Measurements from ENCODE around the gene ACAA2. TPM values are rescaled to one million over a fixed set of nuclear protein-coding genes. Genes with fewer than 3 reads are reported as not detected.

Gene ACAA2
- total and polyA plus RNA-seq, 2 donors: 44.5 to 54.5 TPM

DNA sequence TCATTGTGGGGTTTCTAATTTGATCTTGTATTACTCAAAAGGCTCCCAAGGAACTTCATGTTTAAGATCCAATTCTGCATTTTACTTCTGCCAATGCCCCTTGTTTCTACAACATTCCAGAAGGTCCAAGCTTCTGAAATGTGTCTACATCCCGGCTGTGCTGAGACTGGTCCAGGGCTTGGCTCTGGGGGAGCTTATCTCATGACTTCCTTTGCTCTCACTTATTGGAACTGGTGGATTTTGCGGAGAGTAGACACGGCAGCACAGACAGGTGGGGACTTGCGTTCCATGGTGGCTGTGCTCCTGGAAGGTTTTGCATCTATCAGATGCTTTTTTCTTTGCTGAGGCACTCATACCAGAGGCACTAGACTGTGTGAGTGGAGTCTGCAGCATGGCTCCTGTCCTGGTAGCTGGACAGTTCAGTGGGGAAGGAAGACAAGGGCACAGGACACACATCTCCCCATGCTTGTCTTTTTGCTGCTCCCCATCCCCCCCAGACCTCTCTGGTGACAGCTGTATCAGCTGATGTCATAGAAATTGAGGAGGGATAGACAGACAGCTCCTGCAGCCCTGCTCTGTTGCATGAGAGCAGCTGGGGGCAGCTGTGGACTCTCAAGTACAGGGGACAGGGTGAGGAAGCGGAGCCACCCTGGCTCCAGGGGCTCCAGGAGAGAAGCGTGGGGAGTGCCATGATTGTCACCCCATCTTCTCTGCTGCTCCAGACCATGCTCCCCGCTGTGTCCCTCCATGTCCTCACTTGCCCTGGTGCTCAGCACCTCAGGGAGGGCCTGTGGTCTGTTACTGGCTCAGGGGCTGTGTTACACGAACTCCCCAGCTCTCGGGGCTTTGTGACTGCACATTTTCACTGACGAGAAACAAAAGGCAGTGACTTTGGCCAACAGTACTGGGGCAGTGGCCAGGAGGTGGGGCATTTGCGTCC is 46.0 kb downstream of the ACAA2 start:
- no peak for DNase-seq (ENCODE audit: low read depth in 6 of 9, low spot score in 9 of 9)
- no peaks in the 10 kb centered on the region for H3K36me3 ChIP-seq (ENCODE audit: control insufficient read depth in 2 of 2, insufficient read depth in 2 of 2, low read length in 1 of 2)

DNA sequence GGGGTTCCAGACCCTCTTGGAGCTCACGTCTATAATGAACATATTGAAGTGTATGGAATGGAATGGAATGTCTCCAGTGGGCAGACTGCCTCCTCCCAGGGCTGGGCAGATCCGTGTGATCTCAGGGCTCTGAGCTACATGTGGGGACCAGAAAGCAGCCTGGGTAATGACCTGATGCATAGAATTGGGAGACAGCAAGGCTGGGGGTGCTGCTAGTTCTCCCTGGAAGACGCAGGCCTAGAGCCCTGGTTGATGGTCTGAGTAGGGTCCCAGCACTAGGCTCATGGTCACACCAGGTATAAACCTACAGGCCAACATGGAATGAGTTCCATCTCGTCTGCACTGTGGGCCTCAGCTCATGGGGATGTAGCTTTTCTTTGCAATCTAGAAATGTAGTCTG is 46.7 kb downstream of the ACAA2 start:
- Histone ChIP-seq H3K4me3 (ENCODE audit: low read length in 2 of 2) (no peak overlapping the region), H3K4me1 (ENCODE audit: control insufficient read depth in 2 of 2, insufficient read depth in 2 of 2, low read length in 2 of 2) (no peaks in the 10 kb centered on the region), H3K36me3 (ENCODE audit: control insufficient read depth in 2 of 2, insufficient read depth in 2 of 2, low read length in 1 of 2) (no peaks in the 10 kb centered on the region), H3K27me3 (ENCODE audit: control insufficient read depth in 2 of 2, insufficient read depth in 1 of 2, low read length in 1 of 2) (peaks cover 0 to 2% of the 10 kb centered on the region in 2 donors), H3K27ac (ENCODE audit: low read depth in 1 of 2, low read length in 1 of 2) (no peak overlapping the region), H3K9me3 (ENCODE audit: control insufficient read depth in 2 of 2, insufficient read depth in 1 of 2, low read length in 1 of 2) (no peaks in the 10 kb centered on the region)
- 94% methylated on average over 4 of the region's 4 CpGs for WGBS
- no peak for DNase-seq (ENCODE audit: low read depth in 6 of 9, low spot score in 9 of 9)

More for the DNA sequence above, 46.0 kb downstream of the ACAA2 start:
- no peak overlapping the region for H3K27ac ChIP-seq (ENCODE audit: low read depth in 1 of 2, low read length in 1 of 2)
- H3K9me3 ChIP-seq (ENCODE audit: control insufficient read depth in 2 of 2, insufficient read depth in 1 of 2, low read length in 1 of 2): no peaks in the 10 kb centered on the region
- no peak overlapping the region for H3K4me3 ChIP-seq (ENCODE audit: low read length in 2 of 2)
- no peaks in the 10 kb centered on the region for H3K4me1 ChIP-seq (ENCODE audit: control insufficient read depth in 2 of 2, insufficient read depth in 2 of 2, low read length in 2 of 2)
- 81% methylated on average over 11 of the region's 11 CpGs for WGBS
- peaks cover 0 to 2% of the 10 kb centered on the region in 2 donors for H3K27me3 ChIP-seq (ENCODE audit: control insufficient read depth in 2 of 2, insufficient read depth in 1 of 2, low read length in 1 of 2)

DNA sequence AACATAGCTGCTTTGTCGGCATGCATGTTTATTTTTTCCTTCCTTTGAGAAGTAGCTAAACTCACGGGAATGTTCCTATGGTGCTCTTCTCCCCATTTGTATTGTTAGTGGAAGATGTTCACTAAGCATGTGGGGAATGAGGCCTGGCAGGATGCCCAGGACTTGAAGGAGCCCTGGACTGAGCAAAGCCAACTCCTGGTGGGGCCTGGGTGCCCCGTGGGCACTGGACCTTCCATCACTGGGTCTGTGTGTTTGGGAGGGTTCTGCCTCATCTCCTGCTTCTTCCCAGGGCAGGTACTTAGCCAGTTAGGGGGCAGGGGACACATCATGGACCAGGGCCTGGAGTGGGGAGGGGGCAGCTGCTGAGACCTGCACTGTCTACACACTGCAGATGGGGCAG is 49.3 kb downstream of the ACAA2 start:
- H3K4me3 ChIP-seq (ENCODE audit: low read length in 2 of 2): no peak overlapping the region
- H3K36me3 ChIP-seq (ENCODE audit: control insufficient read depth in 2 of 2, insufficient read depth in 2 of 2, low read length in 1 of 2): no peaks in the 10 kb centered on the region
- WGBS: 87% methylated on average over 3 of the region's 3 CpGs
- DNase-seq (ENCODE audit: low read depth in 6 of 9, low spot score in 9 of 9): no peak
- no peaks in the 10 kb centered on the region for H3K9me3 ChIP-seq (ENCODE audit: control insufficient read depth in 2 of 2, insufficient read depth in 1 of 2, low read length in 1 of 2)
- no peaks in the 10 kb centered on the region for H3K4me1 ChIP-seq (ENCODE audit: control insufficient read depth in 2 of 2, insufficient read depth in 2 of 2, low read length in 2 of 2)
- no peak overlapping the region for H3K27ac ChIP-seq (ENCODE audit: low read depth in 1 of 2, low read length in 1 of 2)
- peaks cover 0 to 2% of the 10 kb centered on the region in 2 donors for H3K27me3 ChIP-seq (ENCODE audit: control insufficient read depth in 2 of 2, insufficient read depth in 1 of 2, low read length in 1 of 2)

DNA sequence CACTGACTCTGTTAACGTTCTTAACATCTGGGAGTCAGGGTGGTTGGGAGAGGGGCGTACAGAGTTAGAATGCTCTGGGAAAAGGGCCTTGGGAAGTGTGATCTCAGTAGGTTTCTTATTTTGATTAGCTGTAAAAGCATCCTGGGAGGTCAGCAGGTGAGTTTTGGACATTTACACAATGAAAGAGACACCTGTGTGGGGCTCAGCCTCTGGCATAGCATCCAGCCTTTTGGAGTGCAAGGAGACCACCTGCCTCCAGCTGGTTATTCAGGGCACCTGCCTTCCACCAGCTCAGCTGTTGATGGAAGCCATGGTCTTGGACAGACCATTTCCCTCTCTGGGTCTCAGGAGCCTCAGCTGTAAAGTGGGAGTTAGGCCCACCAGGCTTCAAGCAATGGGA is 49.7 kb downstream of the ACAA2 start:
- H3K4me3 ChIP-seq (ENCODE audit: low read length in 2 of 2): no peak overlapping the region
- no peaks in the 10 kb centered on the region for H3K4me1 ChIP-seq (ENCODE audit: control insufficient read depth in 2 of 2, insufficient read depth in 2 of 2, low read length in 2 of 2)
- no peaks in the 10 kb centered on the region for H3K9me3 ChIP-seq (ENCODE audit: control insufficient read depth in 2 of 2, insufficient read depth in 1 of 2, low read length in 1 of 2)
- over 99% methylated on average over 2 of the region's 2 CpGs for WGBS
- DNase-seq (ENCODE audit: low read depth in 6 of 9, low spot score in 9 of 9): no peak
- H3K27ac ChIP-seq (ENCODE audit: low read depth in 1 of 2, low read length in 1 of 2): no peak overlapping the region
- peaks cover 0 to 2% of the 10 kb centered on the region in 2 donors for H3K27me3 ChIP-seq (ENCODE audit: control insufficient read depth in 2 of 2, insufficient read depth in 1 of 2, low read length in 1 of 2)
- H3K36me3 ChIP-seq (ENCODE audit: control insufficient read depth in 2 of 2, insufficient read depth in 2 of 2, low read length in 1 of 2): no peaks in the 10 kb centered on the region

DNA sequence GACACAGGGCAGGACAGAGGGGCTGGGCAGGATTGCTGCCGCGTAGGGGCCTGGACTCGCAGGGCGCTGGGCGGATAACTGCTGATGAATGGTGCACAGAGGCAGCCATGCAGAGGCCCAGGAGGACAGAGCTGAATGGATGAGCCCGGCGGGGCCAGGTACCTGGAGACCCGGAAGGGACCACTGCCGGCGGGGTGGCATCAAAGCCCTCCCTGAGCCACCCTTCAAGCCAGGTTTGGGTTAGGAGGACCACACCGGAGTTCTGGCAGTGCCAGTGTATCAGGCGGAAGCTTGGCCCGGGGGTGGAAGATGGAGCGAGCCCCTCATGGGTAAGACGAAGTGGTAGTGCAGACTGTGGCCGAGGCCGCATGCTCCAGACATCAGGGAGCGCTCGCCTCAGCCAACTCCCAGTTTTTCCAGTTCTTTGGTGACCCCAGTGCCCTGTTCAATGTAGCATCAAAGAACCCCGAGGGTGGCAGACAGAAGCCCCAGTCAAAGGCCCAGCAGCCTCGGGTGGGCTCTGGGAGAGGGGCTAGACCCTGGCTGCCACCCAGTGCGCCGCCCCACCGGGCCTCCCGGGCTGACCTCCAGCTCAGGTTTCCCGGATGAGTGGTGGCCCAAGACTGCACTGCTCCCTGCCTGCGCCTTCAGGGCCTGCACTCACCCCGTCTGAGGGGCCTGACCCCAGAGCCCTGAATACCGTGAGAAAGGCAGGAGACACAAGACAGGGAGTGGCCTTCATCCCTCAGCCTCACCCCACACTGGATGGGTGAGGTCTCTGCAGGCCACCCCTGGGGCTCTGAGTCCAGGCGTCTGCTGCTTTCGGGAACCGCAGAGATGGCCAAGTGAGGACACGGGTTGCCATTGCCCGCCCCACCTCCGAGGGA is 50.9 kb downstream of the ACAA2 start:
- Histone ChIP-seq H3K36me3 (ENCODE audit: control insufficient read depth in 2 of 2, insufficient read depth in 2 of 2, low read length in 1 of 2) (no peaks in the 10 kb centered on the region), H3K27me3 (ENCODE audit: control insufficient read depth in 2 of 2, insufficient read depth in 1 of 2, low read length in 1 of 2) (no peaks in the 10 kb centered on the region), H3K27ac (ENCODE audit: low read depth in 1 of 2, low read length in 1 of 2) (no peak overlapping the region), H3K4me1 (ENCODE audit: control insufficient read depth in 2 of 2, insufficient read depth in 2 of 2, low read length in 2 of 2) (no peaks in the 10 kb centered on the region), H3K9me3 (ENCODE audit: control insufficient read depth in 2 of 2, insufficient read depth in 1 of 2, low read length in 1 of 2) (peaks cover 0 to 1% of the 10 kb centered on the region in 2 donors), H3K4me3 (ENCODE audit: low read length in 2 of 2) (no peak overlapping the region)
- WGBS: 92% methylated on average over 35 of the region's 35 CpGs
- DNase-seq (ENCODE audit: low read depth in 6 of 9, low spot score in 9 of 9): no peak

DNA sequence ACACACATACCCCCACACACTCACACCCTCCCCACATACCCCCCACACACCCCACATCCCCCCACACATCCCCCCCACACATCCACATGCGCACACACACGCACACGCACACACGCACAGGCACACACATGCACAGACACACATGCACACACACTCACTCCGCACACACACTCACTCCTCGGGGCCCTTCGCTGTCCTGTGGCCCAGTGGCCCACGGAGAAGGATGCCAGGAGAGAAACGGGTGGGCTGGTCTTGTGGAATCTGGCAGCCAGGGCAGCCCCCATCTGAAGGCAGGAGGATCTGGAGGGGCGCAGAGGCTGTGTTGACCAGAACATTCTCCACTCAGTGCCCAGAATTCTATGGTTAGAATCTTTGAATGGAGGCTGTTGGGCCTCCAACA is 51.6 kb downstream of the ACAA2 start:
- Histone ChIP-seq H3K36me3 (ENCODE audit: control insufficient read depth in 2 of 2, insufficient read depth in 2 of 2, low read length in 1 of 2) (no peaks in the 10 kb centered on the region), H3K4me1 (ENCODE audit: control insufficient read depth in 2 of 2, insufficient read depth in 2 of 2, low read length in 2 of 2) (no peaks in the 10 kb centered on the region), H3K27me3 (ENCODE audit: control insufficient read depth in 2 of 2, insufficient read depth in 1 of 2, low read length in 1 of 2) (no peaks in the 10 kb centered on the region), H3K9me3 (ENCODE audit: control insufficient read depth in 2 of 2, insufficient read depth in 1 of 2, low read length in 1 of 2) (peaks cover 0 to 1% of the 10 kb centered on the region in 2 donors), H3K27ac (ENCODE audit: low read depth in 1 of 2, low read length in 1 of 2) (no peak overlapping the region), H3K4me3 (ENCODE audit: low read length in 2 of 2) (no peak overlapping the region)
- no peak for DNase-seq (ENCODE audit: low read depth in 6 of 9, low spot score in 9 of 9)
- WGBS: 91% methylated on average over 10 of the region's 10 CpGs

DNA sequence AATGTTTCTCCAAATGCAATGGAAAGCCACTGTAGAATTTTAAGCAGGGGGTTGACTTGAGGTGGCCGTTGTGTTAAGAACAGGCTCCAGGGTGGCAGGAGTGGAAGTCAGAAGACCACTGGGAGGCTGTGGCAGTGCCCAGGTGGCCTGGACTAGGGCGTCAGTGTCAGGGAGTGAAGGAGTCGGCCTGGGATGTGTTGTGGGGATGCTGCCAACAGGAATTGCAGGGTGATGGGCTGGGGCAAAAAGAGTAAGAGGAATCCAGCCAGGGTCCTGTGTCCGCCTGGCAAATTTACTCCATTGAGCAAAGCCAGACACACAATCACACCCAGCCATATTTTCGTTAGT is 55.1 kb downstream of the ACAA2 start:
- no peak overlapping the region for H3K4me3 ChIP-seq (ENCODE audit: low read length in 2 of 2)
- H3K4me1 ChIP-seq (ENCODE audit: control insufficient read depth in 2 of 2, insufficient read depth in 2 of 2, low read length in 2 of 2): no peaks in the 10 kb centered on the region
- H3K27me3 ChIP-seq (ENCODE audit: control insufficient read depth in 2 of 2, insufficient read depth in 1 of 2, low read length in 1 of 2): no peaks in the 10 kb centered on the region
- DNase-seq (ENCODE audit: low read depth in 6 of 9, low spot score in 9 of 9): no peak
- no peak overlapping the region for H3K27ac ChIP-seq (ENCODE audit: low read depth in 1 of 2, low read length in 1 of 2)
- H3K9me3 ChIP-seq (ENCODE audit: control insufficient read depth in 2 of 2, insufficient read depth in 1 of 2, low read length in 1 of 2): peaks cover 0 to 1% of the 10 kb centered on the region in 2 donors
- WGBS: 93% methylated on average over 5 of the region's 5 CpGs
- no peaks in the 10 kb centered on the region for H3K36me3 ChIP-seq (ENCODE audit: control insufficient read depth in 2 of 2, insufficient read depth in 2 of 2, low read length in 1 of 2)

DNA sequence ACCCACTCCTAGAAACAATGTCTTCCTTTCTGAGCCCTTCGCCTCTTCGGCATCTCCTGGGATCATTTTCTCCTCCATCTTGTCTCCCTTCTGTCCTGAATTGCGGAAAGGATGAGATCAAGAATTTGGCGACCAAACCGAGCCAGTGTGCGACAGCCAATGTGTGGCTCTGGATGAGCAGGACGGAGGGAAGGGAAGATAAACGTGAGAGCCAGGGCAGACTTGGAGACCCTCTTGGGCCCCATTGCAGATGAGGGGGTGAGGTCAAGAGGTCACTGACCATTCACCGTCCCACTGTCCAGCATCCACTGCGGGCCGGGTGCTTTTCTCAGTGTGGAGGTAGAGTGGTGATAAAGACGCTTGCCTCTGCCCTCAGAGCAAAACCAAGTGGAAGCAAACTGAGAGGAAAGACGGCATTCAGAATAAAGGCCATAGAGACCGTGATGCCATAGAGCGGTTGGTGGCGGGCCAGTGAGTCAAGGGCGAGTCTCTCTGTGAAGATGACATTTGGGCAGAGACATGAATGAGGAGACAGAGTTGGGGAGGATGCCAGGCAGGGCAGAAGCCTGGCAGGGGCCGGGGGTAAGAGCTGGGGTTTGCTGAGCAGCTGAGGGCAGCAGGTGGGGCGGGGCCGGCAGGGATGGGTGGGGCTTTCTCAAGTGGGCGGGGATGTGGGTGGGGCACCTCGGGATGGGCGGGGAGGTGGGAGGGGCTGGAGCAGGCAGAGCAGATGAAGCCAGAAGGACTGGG is 55.6 kb downstream of the ACAA2 start:
- DNase-seq (ENCODE audit: low read depth in 6 of 9, low spot score in 9 of 9): no peak
- no peaks in the 10 kb centered on the region for H3K27me3 ChIP-seq (ENCODE audit: control insufficient read depth in 2 of 2, insufficient read depth in 1 of 2, low read length in 1 of 2)
- 93% methylated on average over 23 of the region's 23 CpGs for whole genome bisulfite sequencing
- H3K4me3 ChIP-seq (ENCODE audit: low read length in 2 of 2): no peak overlapping the region
- H3K36me3 ChIP-seq (ENCODE audit: control insufficient read depth in 2 of 2, insufficient read depth in 2 of 2, low read length in 1 of 2): no peaks in the 10 kb centered on the region
- no peaks in the 10 kb centered on the region for H3K4me1 ChIP-seq (ENCODE audit: control insufficient read depth in 2 of 2, insufficient read depth in 2 of 2, low read length in 2 of 2)
- no peak overlapping the region for H3K27ac ChIP-seq (ENCODE audit: low read depth in 1 of 2, low read length in 1 of 2)
- peaks cover 0 to 1% of the 10 kb centered on the region in 2 donors for H3K9me3 ChIP-seq (ENCODE audit: control insufficient read depth in 2 of 2, insufficient read depth in 1 of 2, low read length in 1 of 2)

Data from thymus (tissue), 11 donors.